GM18909 (cell line): Measurements from ENCODE around the gene EGF.
"Not testable (repeated sequence)": the region's sequence is repeated elsewhere in the genome, so short reads cannot be mapped to it uniquely, and the experiment has no call there.

ENCODE experiments used
- ATAC-seq: cut with Tn5 transposase; IDR thresholded peaks from one replicate; pipeline ENCODE4 v1.9.1; 2021; ENCODE audit warnings: mild to moderate bottlenecking; ENCODE audit not compliant: unreplicated experiment, poor library complexity

The EGF gene

GRCh38 chr4:109912706-109913595 lies at the start of gene EGF:
EGF (plus strand) TSS chr4:109912883; CDS start chr4:109913336, 453 bp downstream.
- ATAC-seq, result no peak

- no peak for ATAC-seq
Measured at GRCh38 chr4:109864134-109864533, 48.5 kb upstream of the EGF start.

- no peak for ATAC-seq
Measured at GRCh38 chr4:109870061-109870460, 42.6 kb upstream of the EGF start.

GRCh38 chr4:109872065-109872464 lies 40.6 kb upstream of the EGF start:
- no peak for ATAC-seq

GRCh38 chr4:109872950-109873656 lies 39.6 kb upstream of the EGF start:
- no peak for ATAC-seq

- ATAC-seq, result no peak
Measured at GRCh38 chr4:109873791-109874514, 38.7 kb upstream of the EGF start.

GRCh38 chr4:109875106-109875505 lies 37.6 kb upstream of the EGF start:
- no peak for ATAC-seq

- not testable (repeated sequence) for ATAC-seq
Measured at GRCh38 chr4:109875553-109875952, 37.1 kb upstream of the EGF start.

GRCh38 chr4:109876634-109877265 lies 35.9 kb upstream of the EGF start:
- no peak for ATAC-seq

- peak; percentile 91 for ATAC-seq
Measured at GRCh38 chr4:109877400-109877799, 35.3 kb upstream of the EGF start.

GRCh38 chr4:109878355-109878754 lies 34.3 kb upstream of the EGF start:
- no peak for ATAC-seq

- ATAC-seq, result no peak
Measured at GRCh38 chr4:109879081-109879480, 33.6 kb upstream of the EGF start.

GRCh38 chr4:109879636-109880314 lies 32.9 kb upstream of the EGF start:
- no peak for ATAC-seq

GRCh38 chr4:109886303-109886702 lies 26.4 kb upstream of the EGF start:
- ATAC-seq, result no peak

GRCh38 chr4:109887071-109887470 lies 25.6 kb upstream of the EGF start:
- no peak for ATAC-seq

- no peak for ATAC-seq
Measured at GRCh38 chr4:109890076-109890475, 22.6 kb upstream of the EGF start.

GRCh38 chr4:109902559-109903251 lies 10.0 kb upstream of the EGF start:
- ATAC-seq, result no peak

- no peak for ATAC-seq
Measured at GRCh38 chr4:109908731-109909130, 4.0 kb upstream of the EGF start.

GRCh38 chr4:109910256-109910655 lies 2.4 kb upstream of the EGF start:
- ATAC-seq, result no peak
